Lung microvascular endothelial cell (primary cell): Measurements from ENCODE around the gene RFX6. TPM values are rescaled to one million over a fixed set of nuclear protein-coding genes. Genes with fewer than 3 reads are reported as not detected.

Experiments
- DNase-seq, 2 donors: peaks; one replicate each; pipeline versions ENCODE4 v3.0.0 to v3.0.0-alpha.2; 2010; ENCODE audit warnings: low read depth in 2 of 2
- total RNA-seq: library from RNA; depleted of rRNA; stranded (reverse); fragments of >200 nt; gene quantifications from 2 replicates; pipeline ENCODE4 v1.2.1, GENCODE V29; 2014

Gene RFX6
- total RNA-seq, 1 donor from 2014 or later, result not detected

DNA sequence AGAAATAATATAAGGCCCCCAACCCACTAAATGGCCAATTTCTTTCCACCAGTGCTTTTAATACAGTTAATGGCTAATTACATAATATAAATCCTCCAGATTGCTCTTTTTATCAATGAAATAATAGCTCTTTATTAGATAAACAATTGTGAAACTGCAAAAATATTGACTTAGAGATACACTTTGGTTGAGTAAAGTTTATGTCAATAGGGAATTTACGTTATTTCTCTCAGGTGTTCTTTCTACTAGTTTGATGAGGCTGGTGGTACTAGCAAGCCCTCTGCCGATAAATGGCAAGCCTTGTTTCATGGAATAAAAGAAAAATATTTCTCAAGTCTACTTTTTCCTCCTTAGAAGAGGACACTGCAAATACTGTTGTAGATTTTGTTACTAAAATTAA, 18.9 kb downstream of the RFX6 start:
- DNase-seq, result no peak

DNA sequence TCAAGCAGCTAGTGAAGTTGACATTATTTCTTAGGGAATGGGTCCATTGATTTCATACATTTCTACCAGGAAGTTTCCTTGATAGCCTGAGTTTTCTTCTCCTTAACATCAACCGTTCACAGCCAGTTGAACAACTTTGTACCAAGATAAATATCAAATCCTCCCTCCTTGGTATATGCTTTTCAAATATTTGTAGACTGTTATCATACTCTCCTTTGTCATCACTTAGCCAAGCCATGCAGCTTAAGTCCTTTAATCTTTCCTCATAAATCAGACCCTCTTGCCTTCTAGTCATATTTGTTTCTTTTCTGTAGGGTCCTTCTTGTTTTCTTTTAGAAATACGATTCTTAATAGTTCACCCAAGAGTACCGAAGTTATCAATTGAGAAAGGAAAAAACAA, 25.6 kb downstream of the RFX6 start:
- DNase-seq, result no peak

DNA sequence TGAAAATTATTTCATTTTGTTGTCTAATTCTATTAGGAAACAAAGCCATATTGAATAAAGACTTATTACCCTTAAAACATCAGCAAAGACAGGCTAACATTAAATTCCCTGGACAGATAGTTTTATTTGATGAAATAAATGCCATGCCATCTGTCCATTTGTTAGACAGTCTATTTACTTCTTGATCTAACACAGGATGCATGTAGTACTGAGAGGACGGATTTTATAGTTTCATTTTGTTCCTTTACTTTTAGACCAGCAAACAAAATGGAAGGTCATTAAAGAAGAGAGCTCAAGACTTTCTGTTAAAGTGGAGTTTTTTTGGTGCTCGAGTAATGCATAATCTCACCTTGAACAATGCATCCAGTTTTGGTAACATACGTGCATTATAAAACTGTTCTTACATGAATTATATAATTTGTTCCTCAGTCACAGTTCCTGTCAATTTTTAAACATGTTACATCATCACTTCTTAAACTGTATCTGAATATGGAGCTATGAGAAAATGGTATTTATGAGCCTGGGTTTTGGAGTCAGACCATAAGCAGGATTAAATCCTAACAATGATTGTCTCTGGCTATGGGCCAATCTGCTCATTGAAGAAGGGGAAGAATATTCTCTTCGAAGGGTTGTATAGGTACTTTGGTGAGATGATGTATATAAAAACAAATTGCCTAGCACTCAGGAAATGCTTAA, 46.0 kb downstream of the RFX6 start:
- DNase-seq, result no peak

DNA sequence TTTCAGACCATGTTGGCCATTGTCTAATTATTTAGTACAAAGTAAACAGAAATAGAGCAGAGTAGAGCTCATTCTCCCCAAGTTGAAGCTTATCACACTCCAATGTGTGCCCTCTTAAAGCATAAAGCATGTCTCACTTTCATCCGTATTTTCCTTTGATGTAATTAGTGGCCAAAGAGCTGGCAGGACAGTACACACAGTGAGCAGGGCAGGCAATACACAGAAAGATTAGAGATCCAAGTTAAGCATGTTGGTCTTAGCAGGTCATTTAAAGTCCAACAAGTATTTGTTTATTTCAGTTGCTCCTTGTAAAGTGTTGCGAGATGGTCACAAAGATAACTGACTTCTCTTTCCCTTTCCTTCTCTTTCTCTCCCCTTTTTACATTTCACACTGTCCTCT, 47.2 kb downstream of the RFX6 start:
- DNase-seq, result no peak

DNA sequence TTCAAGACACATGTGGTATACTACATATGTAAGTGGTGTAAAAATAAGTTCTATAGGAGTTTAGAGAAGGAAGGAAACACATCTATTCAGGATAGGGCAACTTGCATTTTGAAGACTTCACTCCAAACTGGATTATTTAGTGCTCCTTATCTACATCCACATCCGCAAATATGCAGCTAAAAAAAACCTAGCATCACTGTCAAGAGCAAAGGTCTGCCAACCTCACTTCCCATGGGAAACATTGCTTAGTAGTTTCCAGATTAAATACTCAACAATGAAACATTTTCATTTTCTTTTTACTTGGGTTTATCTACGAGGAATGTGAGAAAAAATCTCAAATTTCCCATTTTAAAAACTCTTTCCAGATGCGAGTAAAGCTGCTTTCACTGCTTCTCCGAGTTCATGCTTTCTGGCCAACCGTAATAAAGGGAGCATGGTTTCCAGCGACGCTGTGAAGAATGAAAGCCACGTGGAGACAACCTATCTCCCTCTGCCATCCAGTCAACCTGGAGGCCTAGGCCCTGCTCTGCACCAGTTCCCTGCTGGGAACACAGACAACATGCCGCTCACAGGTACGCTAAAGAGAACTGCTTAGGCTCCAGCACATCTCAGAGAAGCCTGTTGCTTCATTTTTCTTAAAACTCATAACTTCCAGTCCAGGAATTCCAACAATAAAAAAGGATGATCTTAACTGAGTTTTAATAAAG, 48.2 kb downstream of the RFX6 start:
- DNase-seq, result peak in 1 of 2 donors; percentile 1

DNA sequence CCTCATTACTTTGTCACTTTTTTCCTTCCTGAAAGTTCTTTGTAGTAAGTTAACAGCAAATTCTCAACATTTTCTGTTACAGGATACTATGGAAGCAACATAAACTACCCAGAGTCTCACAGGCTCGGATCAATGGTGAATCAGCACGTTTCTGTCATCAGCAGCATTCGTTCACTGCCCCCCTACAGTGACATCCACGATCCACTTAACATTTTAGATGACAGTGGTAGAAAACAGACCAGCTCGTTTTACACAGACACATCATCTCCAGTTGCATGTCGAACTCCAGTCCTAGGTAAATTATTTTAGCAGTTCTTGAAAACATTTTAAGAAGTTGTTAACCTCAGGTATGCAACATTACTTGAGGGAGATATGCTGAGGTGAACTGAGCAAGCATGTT, 51.6 kb downstream of the RFX6 start:
- DNase-seq, result no peak

DNA sequence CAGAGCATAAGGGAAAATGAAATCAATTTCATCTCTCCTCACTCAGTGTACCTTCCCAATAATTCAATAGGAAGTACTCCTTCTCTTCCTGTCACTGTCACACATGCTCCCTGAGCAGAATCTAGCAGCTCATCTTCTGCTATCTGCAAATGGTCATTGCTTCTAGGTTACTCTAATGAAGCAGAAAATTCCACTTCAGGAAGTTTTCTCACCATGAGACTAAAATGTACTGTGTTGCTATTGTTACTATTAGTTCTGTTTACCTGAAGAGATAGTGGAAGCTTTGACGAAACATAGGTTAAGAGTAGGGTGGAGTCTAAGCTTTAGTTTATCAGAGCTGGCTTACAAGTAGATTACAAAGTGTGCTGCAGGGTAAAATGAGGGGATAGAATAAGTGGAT, 52.8 kb downstream of the RFX6 start:
- no peak for DNase-seq

DNA sequence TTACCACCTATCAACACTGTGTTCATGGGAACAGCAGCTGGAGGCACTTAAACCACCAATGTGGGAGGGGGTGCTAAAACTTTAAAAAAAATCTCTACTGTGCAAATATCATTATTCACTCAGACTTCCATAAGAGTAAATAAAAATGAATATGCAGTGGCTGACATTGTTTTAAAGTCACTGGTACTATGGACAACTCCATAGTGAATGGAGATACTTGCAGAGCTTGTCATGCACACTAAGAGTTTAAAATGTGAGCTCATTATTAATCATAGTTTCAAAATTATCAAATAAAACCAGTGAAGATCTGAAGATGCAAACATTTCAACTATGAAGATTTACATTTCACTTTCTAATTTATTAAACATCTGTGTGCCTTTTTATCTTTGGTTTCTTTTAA, 54.4 kb downstream of the RFX6 start:
- no peak for DNase-seq

DNA sequence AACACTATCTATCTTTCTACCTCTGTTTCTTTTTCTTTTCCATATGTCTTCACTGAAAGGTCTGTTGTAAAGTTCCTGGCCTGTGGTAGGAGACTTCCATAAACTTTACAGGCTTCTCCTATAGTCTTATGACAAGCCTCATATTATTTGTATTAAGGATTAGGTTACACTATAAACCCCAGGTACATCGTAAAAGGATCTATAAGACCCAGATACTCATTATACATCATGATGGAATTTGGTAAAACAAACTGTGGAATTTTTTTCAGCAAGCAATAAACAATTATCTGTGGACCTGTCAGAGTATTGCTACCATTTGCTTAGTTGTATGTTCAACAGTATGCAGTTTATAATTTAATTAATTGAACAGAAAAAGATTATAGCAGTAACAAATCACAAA, 55.5 kb downstream of the RFX6 start:
- no peak for DNase-seq

DNA sequence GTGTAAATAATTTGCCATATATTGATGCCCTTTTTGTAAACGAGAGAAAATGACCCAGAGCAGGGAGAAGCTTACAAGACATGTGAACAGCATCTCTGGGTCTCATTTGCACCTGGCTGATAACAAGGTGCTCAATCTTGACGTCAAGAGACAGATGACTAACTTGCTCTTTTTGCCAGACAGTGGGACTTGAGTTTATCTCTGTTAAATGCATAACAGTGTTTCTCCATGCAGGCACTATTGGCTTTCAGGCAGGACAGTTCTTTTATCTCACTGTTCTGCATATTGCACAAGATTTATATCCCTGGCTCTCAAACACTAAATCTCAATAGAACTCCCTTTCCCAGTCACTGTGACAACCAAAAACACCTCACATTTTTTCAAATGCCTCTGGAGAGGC, 56.4 kb downstream of the RFX6 start:
- no peak for DNase-seq

DNA sequence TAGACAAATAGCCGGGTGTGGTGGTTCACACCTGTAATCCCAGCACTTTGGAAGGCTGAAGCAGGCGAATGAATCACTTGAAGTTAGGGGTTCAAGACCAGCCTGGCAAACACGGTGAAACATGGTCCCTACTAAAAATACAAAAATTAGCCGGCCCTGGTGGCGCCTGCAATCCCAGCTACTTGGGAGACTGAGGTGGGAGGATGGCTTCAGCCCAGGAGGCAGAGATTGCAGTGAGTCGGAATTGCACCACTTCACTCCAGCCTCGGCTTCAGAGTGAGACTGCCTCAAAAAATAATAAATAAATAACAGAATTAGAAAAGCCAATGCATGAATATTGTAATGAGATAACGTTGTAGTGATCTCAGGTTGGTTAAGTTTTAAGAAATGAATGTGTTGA, 61.3 kb downstream of the RFX6 start:
- no peak for DNase-seq

DNA sequence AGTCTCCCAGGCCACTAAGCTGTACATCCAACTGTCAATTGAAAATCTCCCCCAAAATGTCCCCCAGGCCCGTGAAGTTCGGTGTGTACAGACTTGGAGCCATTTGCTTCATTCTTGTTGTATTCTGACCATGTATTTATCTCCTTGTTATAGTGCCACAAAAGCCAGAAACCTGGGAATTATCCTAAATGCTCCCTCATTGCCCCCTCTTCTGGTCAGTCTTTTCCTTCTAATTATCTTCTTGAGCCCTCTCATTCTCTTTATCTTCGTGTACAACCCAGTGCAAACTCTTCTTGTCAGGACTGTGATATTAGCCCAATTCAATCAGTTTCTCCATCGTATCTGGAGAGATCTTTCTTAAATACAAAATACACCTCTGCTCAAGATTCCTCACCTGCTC, 64.7 kb downstream of the RFX6 start:
- DNase-seq, result peak in 1 of 2 donors; percentile 1

DNA sequence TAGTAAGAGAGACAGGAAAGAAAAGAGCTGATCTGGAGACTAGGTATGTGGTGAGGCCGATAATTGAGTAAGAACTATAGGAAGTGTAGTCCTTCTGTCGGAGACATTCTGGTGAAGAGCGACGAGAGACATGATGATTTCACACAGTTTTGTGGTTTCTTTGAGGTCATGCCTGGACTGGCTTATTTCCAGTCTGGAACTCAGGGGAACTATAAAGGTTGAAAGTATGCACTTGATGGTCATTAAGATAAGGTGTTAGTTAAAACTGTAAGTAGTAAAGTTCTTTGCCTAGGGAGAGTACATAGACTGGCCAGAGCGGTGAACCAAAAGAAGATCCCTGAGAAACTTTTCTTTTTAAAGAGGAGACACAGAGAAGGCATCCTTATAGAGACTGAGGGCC, 68.8 kb downstream of the RFX6 start:
- DNase-seq, result no peak

DNA sequence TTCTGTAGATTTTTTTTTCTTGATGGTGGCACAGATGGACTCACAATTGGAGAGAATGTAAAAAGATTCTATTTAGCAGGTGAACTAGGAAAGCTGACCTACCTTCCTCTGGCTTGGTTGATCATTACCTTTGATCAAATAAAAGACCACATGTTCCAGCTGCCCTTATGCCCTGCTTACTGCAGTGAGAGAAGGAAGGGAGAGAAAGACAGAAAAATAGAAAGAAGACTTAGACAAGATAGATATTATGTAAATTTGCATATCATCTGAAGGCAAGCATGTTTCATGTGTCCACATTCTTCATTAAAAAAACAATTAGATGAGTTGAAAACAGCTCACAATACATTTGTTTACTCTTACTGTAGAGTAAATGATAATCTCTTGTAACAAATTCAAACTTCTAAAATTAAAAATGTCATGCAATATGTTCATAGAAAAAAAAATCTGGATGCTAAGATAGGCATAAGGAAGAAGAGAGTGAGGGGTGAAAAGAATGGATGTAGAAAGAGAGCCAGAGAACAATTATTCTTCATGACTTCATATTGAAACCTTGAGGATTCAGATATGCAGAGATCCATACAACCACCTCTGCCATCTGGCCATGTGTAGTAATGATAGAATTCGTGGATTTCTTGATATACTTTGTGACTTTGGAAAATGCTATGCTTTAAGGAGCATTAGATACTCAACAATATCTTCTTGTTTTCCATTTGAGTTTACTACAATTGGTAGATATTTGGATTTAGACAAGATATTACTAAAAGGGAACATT, 71.7 kb downstream of the RFX6 start:
- no peak for DNase-seq

DNA sequence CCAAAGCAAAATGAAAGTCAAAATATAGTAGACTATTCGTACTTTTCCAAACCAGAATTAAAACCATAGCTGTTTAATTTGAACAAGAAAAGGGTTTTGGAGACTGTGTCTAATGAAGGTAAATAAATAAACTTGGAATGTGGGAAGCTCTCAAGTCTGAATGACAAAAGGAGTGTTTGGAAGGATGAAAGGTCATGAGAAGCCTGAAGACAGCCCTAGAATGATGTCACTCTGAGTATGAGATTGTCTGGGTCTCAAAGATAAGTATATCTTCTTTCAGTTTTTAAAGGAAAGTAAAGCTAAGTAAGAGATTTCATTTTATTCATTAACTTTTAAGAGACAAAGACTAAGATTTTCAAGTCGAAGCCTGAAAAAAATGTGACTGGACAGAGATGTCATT, 72.9 kb downstream of the RFX6 start:
- no peak for DNase-seq

DNA sequence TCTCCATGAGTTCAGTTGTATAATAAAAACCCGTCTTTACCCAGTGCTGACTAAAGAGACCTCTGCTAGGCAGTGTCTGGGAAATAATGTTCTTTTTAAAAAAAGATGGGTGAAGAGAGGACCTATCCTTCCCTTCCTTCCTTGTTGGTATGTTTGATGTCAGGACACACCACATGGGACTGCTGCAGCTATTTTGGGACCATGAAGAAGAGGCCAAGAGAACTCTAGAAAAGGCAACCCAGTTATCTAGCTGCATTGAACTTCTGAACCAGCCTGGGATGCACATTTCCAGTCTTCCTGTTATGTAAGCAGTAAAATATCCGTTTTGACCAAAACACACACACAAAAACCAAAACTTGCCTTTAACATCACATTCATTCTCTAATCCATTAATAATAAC, 77.3 kb downstream of the RFX6 start:
- no peak for DNase-seq

DNA sequence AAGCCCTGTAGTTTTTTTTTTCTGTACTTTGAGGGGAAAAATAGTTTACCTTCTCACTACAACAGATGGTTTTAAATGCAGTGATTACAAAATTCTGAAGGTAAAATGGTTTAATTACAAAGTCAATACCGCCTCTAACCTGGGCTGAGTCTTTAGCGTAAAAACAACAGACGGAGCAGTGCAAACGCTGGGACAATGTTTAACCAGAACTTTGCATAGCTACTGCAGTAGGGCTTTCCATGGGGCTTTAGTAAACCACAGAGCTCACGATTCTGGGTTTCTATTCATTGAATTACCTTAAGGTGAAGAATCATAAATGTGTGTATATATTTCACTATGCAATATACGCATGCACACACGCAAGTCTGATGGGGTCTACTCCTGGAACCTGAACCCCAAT, 77.9 kb downstream of the RFX6 start:
- no peak for DNase-seq

DNA sequence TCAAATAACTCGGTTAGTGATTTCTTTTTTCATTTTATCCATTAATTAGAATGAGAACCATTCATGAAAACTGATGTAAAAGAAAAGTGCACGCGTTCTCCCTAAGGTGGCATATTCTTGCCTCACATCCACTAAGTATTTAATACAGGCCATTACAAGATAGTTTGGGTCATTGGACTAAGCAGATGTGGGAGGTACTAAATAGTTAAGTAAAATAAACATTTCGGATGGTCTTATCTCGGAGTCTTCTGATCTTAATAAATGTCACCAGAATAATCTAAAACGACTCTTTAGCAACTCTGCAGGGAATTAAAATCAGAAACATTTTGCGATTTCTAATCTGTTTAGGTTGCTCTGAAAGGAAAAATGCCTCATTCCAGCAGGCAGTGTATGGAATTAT, 78.7 kb downstream of the RFX6 start:
- no peak for DNase-seq

DNA sequence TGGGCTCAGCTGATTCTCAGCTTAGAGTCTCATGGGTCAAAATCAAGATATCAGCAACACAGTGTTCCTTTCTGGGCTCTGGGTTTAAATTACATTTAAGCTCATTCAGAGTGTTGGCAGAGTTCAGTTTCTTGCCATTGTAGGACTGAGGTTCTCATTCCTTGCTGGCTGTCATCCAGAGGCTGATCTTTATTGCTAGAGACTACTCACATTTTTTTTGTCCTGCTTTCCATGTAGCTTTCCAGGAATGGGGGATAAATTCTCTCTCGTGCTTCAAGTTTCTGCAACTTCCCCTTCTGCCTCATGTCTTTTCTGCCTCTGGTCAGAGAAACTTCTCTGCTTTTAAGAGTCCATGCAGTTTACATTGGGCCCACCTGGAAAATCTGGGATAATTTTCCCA, 86.9 kb downstream of the RFX6 start:
- DNase-seq, result no peak

DNA sequence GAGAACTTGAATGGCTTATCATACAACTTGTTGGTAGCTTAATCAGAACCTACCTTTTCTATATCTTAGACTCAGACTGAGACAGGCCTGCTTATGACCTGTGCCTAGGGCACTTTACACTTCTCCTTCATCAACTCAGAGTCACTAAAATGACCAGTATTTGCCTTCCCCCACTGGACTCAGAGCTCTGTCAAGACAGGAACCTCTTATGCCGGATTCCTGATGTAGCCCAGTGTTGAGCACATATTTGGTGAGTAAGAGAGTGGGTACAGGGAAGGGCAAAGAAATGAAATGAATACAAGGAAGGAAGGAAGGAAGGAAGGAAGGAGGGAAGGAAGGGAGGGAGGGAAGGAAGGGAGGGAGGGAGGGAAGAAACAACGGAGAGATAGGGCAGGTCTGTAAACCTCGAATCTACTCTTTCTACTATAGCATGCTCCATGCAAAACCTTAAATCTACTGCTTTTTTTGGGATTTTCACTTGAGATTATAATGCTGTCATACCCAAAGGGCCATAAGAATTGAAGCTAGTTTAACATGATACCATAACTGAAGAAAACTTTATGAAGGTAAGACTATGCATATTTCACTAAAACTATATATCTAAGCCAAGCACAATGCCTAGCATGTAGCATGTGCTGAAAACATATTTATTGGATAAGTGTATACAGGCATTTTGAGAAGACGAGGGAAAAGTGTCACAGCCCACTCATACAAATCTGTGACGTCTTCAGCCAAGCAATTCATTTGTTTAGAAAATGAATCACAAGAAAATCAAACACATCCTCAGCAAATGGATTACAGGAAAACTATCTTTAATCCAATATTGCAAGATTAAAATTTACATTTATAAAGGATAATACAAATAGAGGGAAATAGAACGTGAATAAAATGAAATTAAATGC, 89.9 kb downstream of the RFX6 start:
- DNase-seq, result no peak

DNA sequence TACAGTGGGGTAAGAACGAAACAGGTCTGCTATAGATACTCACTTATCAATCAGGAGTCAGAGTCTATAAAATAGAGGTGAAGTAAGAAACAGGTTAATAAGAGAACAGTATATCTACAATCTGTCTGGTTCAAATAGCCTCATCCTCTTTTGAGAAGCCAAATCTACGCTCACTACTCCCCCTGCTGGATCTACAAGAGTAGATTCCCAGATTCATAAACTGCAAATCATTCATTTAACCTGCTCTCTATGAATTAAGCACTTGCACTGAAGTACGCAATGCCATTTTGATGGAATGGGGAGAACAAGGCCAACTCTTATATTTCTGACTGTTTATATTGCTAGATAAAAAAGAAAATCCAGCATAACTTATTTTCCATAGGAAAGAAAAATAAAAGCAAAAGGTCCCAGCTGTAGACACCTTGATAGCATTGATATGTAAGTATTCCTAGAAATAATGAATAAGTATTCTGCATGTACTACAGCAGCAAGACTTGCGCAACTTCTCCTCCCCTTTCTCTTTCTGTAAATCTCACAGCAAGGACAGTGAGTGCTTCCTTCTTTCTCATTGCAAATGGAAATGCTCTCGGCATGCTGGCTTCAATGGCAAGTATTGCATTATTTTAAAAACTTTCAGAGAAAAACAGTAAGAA, 92.3 kb downstream of the RFX6 start:
- peak; percentile 61 to 70 for DNase-seq
